HG03175 (cell line): ENCODE results near the gene MAPK6.
"Not testable (repeated sequence)": the region's sequence is repeated elsewhere in the genome, so short reads cannot be mapped to it uniquely, and the experiment has no call there.

Experiments used
- ATAC-seq: cut with Tn5 transposase; IDR thresholded peaks from one replicate; pipeline ENCODE4 v1.9.1; 2021; ENCODE audit warnings: mild to moderate bottlenecking, moderate library complexity; ENCODE audit not compliant: unreplicated experiment

Gene MAPK6

GRCh38 chr15:52018693-52019393 is at the start of gene MAPK6:
Gene MAPK6 (plus strand): TSS chr15:52019219. CDS start chr15:52046461, 27,242 bp downstream.
- peak; percentile 69 for ATAC-seq

GRCh38 chr15:51969728-51970127 is 49.3 kb upstream of the MAPK6 start:
- no peak for ATAC-seq

- ATAC-seq, result no peak
These were observed 48.7 kb upstream of the MAPK6 start for GRCh38 chr15:51970132-51970817.

DNA sequence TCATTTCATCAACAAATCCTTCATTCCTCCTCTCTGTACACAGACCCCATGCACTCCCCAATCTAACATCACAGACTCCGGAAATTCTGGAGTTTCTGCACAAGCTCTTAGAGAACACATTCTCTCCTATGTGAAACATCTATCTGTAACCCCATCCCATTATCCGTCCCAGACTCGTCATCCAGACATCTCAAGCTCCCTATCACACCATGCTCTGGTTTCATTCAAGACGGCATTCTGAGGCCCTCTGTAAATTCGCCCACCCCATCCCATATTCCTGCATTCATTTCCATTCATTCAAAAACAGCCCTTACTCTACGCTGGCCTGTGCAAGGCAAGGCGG is 48.0 kb upstream of the MAPK6 start:
- peak; percentile 5 for ATAC-seq

- peak; percentile 87 for ATAC-seq
These were observed 47.5 kb upstream of the MAPK6 start, which contains the start of gene LEO1 for GRCh38 chr15:51971375-51972133. Gene LEO1 (minus strand): TSS chr15:51971778. CDS start chr15:51971745, 33 bp downstream.

DNA sequence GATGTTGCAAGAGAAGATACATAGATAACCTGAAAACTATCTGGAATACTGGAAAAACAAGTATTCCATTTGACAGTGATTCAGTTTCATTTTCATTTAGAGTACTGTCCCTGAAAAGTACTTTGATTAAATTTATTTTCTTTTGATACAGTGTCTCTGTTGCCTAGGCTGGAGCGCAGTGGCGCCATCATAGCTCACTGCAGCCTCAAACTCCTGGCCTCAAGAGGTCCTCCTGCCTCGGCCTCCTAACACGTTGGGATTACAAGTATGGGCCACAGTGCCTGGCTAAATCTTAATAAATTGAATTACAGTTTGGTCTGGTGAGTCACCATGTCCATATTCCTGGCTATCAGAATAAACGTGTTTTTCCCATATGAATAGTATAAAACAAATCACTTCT is 45.8 kb upstream of the MAPK6 start:
- ATAC-seq, result no peak

- no peak for ATAC-seq
These were observed 45.2 kb upstream of the MAPK6 start for GRCh38 chr15:51973775-51974174.

DNA sequence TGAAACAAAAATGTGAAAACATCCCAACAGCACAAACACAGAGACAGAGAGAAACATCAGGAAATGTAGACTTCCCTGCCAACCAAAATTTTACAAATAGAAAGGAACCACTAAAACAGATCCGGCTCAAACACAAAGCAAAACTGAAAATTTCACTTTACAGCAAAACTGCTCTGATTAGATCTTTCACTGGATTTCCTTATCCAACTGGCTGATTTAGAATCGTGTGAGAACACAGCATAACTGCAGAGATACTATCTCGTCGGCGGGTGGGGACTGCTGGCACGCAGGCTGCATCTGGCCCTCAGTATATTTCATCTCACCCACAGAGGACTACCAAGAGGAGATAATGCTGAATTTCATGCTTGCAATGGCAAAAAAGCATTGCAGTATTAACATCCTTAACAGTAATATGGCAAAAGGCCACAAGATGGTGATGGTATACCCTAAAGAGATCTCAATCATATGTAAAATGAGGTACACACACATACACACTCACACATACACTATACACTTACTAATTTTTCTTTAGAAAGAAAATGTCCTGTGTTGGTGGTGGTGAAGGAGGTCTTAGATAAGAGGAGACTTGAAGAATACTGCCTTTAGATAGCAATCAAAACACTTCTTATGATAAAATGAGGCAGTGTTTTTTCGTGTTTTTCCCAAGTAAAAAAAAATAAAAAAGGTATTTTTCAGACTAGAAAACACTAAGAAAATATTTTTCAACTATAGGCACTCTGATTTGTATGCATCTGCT is 36.8 kb upstream of the MAPK6 start:
- peak; percentile 96 for ATAC-seq

DNA sequence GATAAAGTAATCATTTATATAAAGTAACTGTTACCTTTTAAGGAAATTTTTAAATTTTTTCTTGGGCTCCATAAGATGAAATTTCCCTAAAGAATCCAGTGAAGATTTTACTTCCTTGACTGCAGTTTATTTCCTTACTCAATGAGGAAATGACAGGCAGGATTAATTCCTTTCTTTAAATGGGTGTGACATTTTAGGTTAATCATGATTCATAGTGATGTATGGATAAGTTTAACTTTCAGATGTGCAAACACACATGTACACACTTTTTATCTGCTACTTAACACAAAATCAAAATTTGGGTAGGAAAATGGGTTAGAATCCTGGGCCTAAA is 36.3 kb upstream of the MAPK6 start:
- ATAC-seq, result no peak

DNA sequence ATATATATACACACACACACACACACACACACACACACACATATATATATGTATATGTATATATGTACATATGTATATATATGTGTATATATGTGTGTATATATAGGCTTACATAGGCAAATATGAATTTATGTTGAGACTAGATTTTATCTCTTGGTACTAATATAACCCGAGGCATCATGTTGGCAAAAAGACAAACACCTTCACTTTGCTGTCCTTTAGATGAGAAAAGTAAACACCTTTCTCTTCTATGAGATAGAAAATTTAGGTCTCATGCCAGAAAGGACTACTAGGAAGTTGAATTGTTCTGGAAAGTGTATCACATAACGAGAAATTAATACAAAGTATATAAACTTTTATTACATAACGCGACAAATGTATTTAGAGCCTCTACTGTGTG is 27.9 kb upstream of the MAPK6 start:
- no peak for ATAC-seq

GRCh38 chr15:51992953-51993352 is 26.1 kb upstream of the MAPK6 start:
- ATAC-seq, result no peak

DNA sequence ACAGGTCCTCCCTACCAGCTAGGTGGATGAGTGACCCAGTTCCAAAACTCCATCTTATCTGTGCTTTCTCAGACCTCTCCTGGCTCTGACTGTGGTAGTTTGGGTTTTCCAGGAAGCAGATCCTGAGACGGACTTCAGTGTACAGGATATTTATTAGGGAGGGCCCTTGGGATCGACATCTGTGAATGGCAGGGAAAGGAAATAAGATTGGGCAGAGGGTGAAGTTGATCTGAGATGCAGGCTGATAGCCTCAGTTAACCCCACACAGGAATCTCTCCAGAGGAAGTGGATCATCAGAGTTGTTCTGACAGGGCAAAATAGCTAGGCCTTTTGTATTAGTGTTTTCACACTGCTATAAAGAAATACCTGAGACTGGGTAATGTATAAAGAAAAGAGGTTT is 16.7 kb upstream of the MAPK6 start:
- no peak for ATAC-seq

GRCh38 chr15:52003089-52003488 is 15.9 kb upstream of the MAPK6 start:
- ATAC-seq, result not testable (repeated sequence)

DNA sequence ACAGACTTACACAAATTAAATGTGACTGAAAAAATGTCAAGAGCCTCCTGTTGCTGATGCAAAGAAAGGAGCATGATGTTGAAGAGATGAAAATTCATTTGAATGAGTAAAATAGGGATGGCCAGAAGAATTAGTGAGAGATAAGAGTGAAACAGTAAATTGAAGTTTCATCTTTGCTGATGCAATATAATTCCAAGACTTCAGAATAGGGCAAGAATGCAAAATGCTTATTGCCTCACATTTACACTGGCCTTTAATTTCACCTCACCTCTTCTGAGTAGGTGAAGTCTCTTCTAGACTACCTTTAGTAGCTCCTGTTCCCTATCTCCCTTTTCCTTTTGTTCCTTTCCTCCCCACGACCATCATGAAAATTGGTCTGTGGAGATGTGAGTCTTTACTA is 15.3 kb upstream of the MAPK6 start:
- ATAC-seq, result no peak

- no peak for ATAC-seq
These were observed 14.2 kb upstream of the MAPK6 start for GRCh38 chr15:52004806-52005205.

GRCh38 chr15:52005748-52006701 is 13.0 kb upstream of the MAPK6 start:
- peak; percentile 71 for ATAC-seq

- peak; percentile 37 for ATAC-seq
These were observed 12.2 kb upstream of the MAPK6 start for GRCh38 chr15:52006702-52007340.

GRCh38 chr15:52008359-52008697 is 10.7 kb upstream of the MAPK6 start:
- no peak for ATAC-seq

DNA sequence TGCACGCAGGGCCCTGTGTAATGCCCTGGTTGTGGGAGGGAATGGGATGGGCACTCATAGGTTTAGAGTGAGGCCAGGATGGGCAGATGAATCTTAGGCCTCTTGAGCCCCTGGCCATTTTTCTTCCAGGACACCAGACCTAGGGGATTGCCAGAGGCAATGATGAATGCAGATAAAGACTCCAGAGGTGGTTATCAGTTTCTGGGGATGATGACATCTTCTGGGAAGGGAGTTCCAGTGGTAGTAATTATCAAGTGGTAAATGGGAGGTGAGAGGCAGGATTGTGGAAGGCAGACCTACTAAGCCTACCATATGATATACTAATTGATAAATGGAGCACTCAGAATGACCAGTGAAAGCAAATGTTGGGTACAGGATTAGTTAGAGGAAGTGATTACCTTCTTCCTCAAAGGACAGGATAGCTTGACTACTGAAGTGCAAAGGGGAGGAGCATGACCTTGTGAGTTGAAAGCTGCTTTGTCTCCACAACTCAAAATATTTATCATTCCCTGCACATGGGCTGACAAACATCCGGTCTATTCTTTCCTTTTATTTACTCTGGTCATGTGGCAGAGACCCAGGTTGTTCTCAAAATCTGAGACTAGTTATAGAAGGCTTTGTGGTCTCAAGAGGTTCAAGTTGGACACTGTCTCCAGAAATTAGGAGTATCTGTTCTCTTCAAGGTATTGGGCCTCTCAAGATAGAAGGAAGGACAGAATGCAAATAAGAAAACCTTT is 10.2 kb upstream of the MAPK6 start:
- no peak for ATAC-seq
